ENCODE results near the gene PDK3.

Gene PDK3

DNA sequence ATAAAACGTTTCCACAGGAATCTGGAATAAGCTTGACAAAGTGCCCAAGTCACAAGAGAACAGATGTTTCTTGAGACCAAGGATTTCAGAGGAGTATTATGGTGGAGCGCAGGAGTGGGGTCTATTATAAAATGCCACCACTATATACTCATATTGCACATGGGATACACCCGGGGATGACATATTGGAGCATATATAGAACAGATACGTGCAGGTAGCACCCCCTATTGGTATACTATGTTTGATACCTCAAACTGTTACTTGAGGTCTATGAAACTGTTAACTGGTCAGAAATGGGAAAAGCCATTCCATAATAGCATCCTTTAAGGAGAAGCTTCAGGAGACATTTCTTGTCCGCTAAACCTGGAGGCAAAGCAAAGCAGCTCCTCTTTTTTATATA, 96.0 kb downstream of the PDK3 start:
- DNase-seq (ENCODE audit: low read depth) = no peak

DNA sequence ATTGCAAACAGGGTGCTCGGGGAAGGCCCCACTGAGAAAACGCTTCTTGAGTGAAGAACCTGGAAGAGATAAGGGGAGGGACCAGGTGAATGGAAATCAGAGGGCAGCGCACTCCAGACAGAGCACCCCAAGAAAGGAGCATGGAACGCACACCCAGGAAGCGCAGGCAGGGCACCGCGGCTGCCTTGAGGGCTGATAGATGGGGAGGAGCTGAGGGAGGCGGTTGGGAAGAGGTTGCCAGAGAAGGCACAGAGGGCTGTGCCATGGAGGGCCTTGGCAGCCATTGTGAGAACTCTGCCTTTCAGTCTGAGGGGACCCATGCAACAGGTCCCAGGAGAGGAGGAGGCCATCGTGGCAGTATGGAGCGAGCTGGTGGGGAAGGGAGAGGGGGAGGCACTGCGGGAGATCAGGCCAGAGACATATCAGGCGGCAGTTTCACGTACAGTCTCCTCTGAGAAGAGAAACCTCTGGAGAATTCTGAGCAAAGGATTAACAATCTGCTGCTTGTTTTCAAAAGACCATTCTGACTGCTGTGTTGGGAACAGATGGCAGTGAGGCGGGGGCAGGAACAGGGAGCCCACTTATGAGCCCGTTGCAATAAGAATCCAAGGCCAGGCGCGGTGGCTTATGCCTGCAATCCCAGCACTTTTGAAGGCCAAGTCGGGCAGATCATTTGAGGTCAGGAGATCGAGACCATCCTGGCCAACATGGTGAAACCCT, 98.4 kb downstream of the PDK3 start:
- no peak for DNase-seq (ENCODE audit: low read depth)

DNA sequence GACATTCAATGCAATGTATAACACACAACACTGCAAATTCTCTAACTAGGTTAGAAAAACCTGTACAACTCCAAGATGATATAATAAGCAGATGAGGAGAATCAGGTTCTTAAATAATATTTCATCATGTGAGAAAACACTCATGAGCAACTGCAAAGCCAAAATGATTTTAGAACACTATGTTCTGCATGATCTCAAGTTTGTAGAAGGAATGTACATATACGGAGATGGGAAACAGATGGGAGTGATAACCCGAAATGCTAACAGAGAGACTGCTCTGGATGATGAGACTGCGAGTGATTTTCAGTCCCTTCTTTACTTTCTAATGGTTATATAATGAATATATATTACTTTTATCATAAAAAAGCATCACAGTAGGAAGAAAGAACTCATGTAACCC, 101.2 kb downstream of the PDK3 start:
- DNase-seq (ENCODE audit: low read depth) = no peak

DNA sequence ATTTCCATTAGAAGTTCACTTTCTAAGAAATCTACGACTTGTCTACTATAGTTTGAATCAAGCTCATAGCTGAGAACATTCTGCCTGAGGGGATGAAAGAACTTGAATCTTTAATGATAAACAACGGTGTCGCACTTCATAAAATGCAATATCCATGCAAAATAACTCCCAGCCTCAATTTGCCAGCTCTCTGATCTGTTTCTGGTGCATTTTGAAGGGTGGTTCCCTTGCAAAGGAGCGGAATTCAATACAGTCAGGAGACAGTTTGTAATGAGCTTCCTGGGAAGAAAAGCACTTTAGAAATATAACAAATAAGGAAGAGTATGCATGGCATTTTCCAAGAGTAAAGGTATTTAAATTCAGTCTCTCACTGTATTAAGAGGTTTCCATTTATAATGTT, 102.1 kb downstream of the PDK3 start:
- DNase-seq (ENCODE audit: low read depth) = no peak

DNA sequence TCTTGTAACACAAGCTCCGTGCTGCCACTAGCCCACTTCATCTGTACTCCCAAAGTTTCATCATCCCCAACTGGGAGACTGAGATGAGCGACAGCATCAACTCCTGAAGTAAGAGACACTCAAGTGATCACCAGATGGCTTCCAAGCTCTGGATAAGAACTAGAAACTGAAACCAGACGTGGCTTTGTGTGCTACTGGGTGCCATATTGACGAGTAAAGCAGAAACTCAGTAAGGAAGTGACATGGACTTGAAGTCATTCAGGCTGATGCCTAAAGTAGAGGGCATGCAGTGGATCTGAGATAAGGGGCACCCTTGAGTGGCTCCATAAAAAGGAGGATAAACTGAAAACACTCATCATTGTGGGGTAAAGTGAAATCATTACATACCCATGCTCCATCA, 109.7 kb downstream of the PDK3 start:
- DNase-seq (ENCODE audit: low read depth) = no peak

DNA sequence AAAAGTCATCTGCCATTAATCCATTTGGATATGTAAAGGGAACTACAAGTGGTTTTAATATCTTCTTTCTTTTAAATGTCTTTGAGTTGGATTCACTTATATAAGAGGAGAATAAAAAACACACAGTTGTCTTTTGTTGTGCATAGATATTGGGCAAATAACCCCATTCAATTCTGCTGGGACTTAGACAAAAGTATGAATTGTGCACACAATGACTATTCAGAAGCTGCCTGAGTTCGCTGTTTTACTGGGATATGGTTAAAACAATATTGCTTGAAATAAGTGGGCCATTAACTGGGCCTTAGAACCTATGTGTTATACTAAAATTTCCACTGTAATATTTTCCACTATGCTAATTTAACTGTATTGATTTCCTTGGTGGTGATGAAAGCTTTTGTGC, 110.4 kb downstream of the PDK3 start:
- DNase-seq (ENCODE audit: low read depth) = no peak

DNA sequence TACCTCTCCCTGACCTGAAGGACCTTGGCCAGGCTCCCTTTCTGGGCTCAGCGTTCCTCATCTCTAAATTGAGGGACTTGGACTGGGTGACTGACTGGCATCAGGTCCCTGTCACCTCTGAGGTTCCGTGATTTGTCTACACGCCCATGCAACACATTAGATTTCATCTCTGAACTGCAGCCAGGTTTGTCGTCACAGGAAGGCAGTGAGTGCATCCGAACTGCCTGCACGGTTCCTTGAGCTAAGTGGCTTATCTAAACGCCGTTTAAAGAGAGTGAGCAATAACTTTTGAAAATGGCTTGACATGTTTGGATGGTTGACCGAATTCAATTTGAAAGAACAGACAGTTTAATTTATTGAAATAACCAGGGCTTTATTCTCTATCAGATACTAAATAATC, 112.0 kb downstream of the PDK3 start:
- DNase-seq (ENCODE audit: low read depth) = no peak
